ENCODE results near the gene CHRM4.

The CHRM4 gene

DNA sequence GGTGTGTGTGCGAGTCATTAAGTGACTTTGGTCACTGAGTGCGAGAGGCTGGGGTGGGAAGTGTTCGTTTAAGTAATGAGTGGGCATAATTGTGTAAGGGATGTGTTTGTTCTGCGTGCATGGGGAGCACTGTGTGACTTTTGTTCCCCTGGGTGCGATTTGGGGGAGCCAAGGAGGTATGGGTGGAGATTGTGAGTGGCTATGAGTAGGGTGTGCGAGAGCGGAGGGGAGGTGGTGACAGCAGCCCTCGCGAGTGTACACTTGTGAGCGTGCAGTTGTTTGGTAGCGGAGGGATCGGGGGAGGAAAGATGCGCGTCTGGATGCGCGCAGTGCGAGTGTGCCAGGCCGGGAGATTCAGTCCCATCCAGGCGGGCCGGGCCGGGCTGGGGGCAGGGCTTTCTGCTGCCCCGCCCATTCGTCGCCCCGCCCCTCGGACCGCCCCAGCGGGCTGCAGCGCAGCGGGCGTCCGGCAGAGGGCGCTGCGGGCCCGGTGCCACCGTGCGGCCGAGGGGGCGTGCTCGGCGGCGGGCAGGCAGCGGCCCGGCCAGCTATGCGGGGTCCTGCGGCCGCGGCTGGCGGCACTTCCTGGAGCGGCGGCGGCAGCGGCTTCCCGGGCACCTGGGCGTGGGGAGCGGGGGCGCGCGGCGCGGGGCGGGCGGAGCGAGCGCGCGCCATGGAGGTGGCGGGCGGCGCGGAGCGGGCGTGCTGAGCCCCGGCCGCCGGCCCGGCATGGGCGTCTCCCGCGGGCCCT lies 44.5 kb downstream of the CHRM4 start, which contains the start of gene DGKZ:
DGKZ (plus strand) TSS at position 578 of the 751 bp plus-strand sequence. CDS start 197 bp downstream, outside the sequence.
- peak; percentile 44 to 90 for DNase-seq

DNA sequence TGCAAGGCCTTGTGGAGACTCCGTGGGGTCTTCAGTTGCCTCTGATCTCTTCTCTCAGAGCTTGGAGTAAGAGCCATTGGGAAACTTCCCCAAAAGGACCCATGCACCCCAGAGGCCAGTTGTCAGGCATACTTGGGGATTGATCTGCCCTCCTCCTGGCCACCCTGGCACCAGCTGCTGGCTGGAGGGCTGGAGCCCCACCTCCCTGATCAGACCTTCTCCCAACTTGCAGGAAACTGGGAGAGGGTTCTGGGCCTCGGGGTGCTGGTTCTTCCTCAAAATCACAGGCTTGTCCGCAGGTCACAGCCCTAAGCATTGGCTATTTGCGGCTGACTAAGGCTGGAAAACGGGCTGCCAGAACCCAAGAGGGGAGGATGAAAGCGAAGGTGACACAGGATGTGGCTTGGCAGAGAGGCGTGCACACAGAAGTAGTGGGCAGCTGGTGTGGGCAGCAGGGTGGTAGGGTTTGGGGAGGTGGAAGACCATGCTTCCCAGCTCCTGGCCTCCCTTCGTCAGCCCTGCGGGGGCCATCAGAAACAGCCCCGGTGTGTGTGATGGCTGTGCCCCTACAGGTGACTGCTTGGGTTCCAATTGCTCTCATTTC lies 45.6 kb downstream of the CHRM4 start:
- DNase-seq = no peak

DNA sequence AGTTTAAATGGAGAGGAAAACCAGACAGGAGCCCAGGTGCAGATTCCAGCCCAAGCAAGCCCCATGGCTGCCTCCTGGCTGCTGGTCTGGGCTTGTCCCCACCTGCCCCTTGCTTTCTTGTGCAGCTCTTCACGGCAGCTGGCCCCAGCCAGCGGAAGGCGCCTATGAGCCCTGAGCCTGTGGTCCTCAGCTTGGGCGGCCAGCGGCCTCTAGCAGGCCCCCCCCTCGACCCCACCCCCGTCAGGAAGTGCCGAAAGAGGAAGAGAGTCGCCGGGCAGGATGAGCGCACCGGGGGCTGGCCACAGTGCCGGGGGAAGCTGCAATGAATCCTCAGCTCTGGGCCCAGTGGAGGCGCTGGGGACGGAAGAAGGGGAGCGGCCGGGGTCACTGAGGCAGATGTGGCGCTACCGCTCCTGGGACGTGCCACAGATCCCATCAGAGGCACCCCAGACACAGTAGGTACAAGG lies 46.4 kb downstream of the CHRM4 start:
- DNase-seq = no peak

DNA sequence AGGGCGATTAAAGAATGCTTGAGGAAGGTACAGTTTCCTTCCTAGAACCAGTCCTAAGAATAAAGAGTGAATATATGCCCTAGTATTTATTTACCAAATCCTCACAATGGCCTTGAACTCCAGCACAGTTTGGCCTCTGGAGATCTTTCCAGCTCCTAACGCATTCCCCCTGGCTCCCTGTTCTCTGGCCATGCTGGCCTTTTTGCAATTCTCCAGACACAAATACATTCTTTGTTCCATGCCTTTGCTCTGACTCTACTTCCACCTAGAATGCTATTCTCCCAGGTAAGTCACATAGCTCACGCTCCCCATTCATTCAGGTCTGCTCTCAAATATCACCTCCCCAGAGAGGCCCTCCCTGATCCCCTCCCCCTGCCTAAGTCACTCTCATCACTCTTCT lies 48.1 kb downstream of the CHRM4 start:
- DNase-seq = no peak

DNA sequence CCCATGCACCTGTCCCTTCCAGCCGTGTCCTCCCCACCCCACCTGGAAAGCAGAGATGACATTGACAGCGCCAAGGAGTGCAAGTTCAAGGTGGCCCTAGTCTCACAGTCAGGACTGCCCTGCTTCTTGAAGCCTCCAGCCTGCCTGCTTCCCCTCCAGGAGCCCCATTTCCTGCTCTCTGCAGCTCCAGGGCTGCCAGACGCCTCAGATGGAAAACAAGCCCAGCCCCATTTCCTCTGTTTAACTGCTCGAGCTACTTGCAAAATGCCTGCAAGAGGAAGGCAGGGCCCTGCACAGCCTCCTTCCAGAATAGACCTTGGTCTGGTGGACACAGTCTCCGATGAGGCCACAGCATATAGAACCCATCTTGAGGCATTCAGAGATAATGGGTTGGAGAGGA lies 49.3 kb downstream of the CHRM4 start:
- no peak for DNase-seq

DNA sequence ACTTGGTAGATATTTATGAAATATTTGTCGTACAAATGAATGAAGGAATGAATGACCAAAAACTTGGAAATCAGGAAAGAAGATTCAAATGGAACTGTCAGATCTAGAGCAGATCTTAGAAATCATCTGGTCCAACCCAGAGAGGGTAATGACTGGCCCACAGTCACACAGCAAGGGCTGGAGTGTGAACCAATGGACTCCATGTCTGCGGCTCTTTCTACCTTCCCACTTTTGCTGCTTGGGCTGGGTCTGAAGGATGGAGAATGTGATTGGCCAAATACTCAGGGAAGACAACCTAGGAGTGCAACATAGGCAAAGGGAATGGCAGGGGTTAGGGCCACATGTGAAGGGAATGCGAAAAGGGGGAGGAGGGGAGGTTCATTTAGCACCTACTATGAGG lies 50.1 kb downstream of the CHRM4 start:
- DNase-seq = no peak

DNA sequence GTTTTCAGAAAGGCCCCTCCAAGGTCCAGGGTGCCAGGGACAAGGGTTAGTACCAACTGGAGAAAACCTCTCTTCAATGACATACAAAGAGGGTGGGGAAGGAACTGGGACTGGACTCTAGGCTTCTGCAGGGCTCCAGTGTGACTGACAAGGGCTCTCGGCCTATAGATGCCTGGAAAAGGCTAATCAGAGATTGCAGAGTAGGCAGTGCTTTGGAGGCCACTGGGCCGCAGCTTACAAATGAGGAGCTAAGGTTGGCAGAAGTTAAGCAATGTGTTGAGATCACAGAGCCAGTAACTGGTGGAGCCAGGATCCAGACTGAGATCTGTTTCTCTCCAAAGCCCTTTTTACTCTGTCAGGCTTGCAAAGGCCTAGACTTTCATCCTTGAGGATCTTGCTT lies 51.8 kb downstream of the CHRM4 start:
- no peak for DNase-seq

DNA sequence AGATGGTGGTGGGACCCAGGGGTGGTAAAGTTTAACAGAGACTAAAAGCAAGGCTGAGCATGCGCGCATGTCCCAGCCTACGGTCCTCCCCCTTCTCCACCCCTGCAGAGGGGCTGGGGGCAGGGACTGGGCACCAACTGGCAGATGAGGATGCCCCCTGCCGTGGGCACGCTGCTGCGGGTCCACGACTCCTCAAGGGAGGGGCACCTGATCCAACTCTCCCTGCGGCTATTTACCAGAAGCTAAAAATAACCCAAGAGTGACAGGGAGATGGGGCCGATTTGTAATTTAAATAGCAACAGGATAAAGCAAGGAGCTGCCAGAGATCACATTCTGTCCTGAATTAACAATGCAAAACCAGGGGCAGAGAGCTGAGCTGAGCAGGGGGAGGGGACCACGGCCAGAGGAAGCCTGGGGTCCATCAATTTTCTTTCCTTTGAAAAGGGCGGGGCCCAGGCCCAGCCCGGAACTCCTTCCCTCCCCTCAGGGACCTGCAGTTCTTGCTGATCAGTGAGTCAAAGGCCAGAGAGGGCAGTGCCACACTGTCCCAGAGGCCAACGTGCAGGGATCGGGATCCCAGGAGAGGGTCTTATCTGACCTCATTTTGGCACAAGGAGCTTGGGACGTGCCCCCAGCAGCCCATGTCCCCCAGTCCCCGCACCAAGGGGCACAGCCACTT lies 52.4 kb downstream of the CHRM4 start:
- peak in 1 of 2 experiments; percentile 38 for DNase-seq

DNA sequence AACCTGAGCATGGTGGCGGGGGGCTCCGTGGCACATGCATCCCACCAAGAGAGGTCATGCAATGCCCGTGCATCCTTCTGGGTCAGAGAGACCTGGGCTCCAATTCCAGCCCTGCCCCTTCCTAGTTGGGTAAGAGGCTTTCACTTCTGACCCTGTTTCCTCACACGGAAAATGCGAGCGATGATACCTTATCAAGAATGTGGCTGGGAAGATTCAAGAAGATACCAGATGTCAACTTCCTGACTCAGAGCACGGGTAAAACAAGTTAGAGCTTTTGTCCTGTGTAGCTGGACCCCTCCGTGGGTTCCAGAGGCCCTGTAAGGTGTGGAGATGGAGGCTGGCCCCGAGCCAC lies 53.0 kb downstream of the CHRM4 start:
- DNase-seq = no peak

DNA sequence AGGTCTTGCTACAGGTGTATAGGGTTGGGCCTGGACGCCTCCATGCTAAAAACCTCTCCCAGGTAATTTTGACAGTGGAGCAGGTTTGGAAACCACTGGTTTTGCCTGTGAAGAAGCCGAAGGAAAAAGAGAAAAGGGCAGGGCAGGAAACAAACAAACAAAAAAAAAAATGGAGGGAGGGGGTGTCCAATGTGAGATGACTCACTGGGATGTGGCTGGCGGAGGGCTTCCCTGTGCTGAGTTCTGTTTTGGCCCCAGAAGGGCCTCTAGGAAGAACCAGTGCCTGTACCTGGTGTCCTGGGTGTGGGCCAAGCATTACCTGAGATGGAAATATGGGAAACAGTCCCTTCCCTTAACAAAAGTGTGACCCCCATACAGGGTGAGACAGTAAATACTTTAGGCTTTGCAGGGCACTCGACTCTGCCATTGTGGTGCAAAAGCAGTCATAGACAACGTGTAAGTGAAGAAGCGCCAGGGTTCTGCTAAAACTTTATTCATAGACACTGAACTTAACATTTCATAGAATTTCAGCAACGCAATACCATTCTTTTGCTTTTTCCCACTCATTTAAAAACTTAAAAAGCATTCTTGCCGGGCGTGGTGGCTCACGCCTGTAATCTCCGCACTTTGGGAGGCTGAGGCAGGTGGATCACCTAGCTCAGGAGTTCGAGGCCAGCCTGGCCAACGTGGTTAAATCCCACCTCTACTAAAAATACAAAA lies 53.8 kb downstream of the CHRM4 start:
- DNase-seq = no peak

DNA sequence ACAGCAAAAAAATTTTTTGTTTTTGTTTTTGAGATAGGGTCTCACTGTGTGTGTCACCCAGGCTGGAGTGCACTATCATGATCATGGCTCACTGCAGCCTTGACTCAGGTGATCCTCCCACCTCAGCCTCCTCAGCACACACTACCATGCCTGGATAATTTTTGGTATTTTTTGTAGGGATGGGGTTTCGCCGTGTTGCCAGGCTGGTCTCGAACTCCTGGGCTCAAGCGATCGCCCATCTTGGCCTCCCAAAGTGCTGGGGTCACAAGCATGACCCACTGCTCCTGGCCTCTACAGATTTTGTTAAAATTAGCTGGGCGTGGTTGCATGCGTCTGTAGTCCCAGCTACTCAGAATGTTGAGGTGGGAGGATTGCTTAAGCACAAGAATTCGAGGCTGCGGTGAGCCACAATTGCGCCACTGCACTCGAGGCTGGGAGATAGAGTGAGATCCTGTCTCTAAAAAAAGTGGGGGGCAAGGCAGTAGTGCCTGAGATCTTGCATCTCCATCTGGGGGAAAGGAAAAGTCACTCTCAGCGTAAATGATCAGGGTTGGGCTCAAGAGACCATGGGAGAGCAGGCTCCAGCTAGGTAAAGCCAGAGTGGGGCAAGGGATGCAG lies 54.9 kb downstream of the CHRM4 start:
- no peak for DNase-seq

DNA sequence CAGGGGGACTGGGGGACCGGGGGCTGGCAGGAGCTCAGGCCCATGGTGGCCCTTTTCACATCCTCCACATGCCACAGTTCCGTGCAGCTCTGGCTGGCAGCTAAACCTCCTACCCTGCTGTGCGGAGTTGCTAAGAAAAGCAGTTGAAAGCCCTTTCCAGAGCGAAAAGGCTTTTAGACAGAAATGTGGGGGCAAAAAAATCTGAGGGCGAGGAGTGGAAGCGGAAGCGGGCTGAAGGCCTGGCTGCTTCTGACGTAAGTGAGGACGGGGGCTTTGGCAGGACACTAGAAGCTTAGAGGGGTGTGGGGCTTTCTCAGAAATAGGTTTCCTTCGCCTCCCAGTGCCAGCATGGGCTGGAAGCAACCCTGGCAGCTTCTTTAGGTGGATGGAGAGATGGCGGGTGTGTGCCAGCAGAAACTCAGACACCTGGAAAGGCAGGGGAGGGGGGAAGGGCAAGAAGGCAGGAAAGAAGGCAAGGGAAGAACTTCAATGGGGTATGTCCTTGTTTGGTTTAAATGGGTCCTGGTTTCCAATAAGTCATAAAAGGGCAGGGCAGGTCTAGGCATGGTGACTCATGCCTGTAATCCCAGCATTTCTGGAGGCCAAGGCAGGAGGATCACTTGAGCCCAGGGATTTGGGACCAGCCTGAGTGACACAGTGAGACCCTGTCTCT lies 55.5 kb downstream of the CHRM4 start:
- peak in 1 of 2 experiments; percentile 24 for DNase-seq

DNA sequence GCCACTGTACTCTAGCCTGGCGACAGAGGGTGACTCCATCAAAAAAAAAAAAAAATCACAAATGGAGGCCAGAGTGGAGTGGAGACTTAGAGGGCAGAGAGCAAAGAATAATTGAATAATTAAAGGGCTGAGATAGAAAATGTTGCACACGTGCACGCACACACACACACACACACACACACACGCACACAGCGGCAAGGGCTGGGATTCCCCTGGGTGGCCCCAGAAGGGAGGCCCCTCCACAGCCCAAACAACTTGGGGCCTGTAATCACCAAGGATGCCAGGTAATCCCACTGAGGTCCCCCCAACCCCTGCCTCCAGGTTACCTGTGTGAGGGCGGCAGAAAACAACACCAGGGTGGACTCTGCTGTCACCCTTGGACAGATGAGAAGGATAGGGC lies 56.3 kb downstream of the CHRM4 start:
- DNase-seq = no peak

DNA sequence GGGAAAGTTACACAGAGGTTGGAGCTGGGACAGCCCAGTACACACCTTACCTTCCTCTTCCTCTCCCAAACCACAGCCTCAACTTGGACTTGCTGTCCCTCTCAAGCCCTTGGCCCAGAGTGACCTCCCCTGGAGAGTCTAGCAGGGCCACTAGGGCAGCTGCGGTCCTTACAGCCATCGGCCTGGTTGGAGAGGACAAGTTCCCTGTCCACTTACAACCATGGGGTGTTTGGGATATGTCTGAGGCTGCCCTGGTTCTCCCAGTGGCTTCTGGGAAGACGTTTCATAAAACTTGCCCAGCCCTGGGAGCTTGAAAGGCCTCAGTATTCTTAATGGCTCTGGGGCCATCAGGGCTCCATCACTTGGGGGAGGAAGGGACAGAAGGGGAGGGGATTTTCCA lies 57.4 kb downstream of the CHRM4 start:
- no peak for DNase-seq

Measured in NCI-H446 (cell line).